Measurements from ENCODE around the gene UVRAG. TPM values are rescaled to one million over a fixed set of nuclear protein-coding genes. Genes with fewer than 3 reads are reported as not detected.

The UVRAG gene
- total and polyA plus RNA-seq, 5 experiments from 2014 or later, result 8.9 to 22.3 (median 12.6) TPM

DNA sequence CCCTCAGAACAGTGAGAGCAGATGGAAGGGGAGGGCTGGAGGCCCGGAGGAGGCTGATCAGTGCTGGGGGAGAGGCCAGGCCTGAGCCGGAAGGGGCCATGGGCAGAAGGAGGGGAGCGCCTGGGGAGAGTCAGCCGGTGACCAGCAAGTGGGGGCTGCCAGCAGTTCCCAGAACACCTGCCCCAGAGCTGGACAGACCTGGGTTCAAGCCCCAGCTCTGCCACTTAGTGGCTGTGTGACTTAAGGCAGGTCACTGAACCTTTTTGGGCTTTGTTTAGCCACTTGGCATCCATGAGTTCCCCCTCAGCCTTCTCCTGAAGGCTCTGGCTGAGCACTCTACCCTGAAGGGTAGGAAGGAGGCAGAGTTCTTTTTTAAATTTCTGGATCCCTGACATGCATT lies 373.9 kb downstream of the UVRAG start:
- no peaks in the 10 kb centered on the region for H3K4me1 Mint-ChIP-seq
- no peaks in the 10 kb centered on the region for H3K27me3 Mint-ChIP-seq
- ATAC-seq, result no peak
- H3K27ac Mint-ChIP-seq, result peak overlapping the region in 1 of 10 donors; percentile 53
- DNase-seq, result no peak
- no peak overlapping the region for H3K4me3 Mint-ChIP-seq
- no peaks in the 10 kb centered on the region for H3K9me3 Mint-ChIP-seq
- POLR2A ChIA-PET, result no interaction called here
- no peaks in the 10 kb centered on the region for H3K36me3 Mint-ChIP-seq

DNA sequence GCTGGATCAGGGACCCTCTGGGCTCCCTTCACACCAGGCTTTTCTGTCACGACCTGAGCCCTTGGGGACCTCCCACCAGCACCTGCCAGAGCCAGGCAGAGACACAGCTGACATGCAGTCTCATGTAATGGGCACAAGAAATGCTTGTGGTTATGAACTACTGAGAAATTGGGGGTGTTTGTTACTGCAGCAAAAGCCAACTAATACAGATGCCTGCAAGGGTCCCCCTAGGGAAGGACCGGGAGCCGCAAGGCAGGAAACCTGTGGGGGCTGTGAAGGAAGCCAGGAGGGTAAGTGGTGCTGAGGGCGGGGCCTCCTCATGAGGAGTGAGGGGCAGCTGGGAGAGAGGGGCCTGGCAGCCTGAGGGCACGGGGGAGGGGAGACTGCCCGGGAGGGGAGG lies 374.7 kb downstream of the UVRAG start:
- no peaks in the 10 kb centered on the region for H3K36me3 Mint-ChIP-seq
- ATAC-seq, result no peak
- peak overlapping the region in 1 of 10 donors; percentile 36 for H3K27ac Mint-ChIP-seq
- no peak overlapping the region for H3K4me3 Mint-ChIP-seq
- DNase-seq, result no peak
- no peaks in the 10 kb centered on the region for H3K27me3 Mint-ChIP-seq
- H3K4me1 Mint-ChIP-seq, result no peaks in the 10 kb centered on the region
- H3K9me3 Mint-ChIP-seq, result no peaks in the 10 kb centered on the region
- POLR2A ChIA-PET, result no interaction called here

DNA sequence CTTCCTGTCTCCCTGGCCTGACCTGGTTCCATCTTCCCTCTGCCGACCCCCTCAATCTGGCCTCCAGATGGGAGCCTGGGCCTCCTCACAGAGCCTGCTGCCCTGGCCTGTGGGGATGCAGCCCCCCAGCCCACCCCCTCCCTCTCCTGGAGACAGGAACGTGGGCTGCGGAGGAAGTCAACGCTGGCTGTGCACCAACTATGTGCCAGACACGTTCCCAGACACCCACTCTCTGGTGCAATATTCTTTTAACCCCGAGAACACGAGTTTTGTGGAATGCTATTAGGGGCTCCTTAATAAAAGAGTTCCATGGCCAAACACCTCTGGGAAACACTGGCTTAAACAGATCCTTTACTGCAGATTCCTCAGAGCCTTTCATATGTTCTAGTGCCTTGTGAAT lies 375.4 kb downstream of the UVRAG start:
- no peaks in the 10 kb centered on the region for H3K4me1 Mint-ChIP-seq
- DNase-seq (no peak), ATAC-seq (no peak)
- H3K4me3 Mint-ChIP-seq, result no peak overlapping the region
- no peaks in the 10 kb centered on the region for H3K36me3 Mint-ChIP-seq
- H3K27ac Mint-ChIP-seq, result no peak overlapping the region
- no peaks in the 10 kb centered on the region for H3K27me3 Mint-ChIP-seq
- POLR2A ChIA-PET, result no interaction called here
- no peaks in the 10 kb centered on the region for H3K9me3 Mint-ChIP-seq

Other genes starting within 250 kb of the UVRAG start
- gene MAP6, start 146.2 kb upstream of the UVRAG start, total RNA-seq, result not detected
- not detected for gene MAP6, start 146.2 kb upstream of the UVRAG start, polyA plus RNA-seq
- gene MOGAT2, start 97.4 kb upstream of the UVRAG start, total RNA-seq, result not detected
- gene MOGAT2, start 97.4 kb upstream of the UVRAG start, polyA plus RNA-seq, result not detected
- gene DGAT2, start 46.4 kb upstream of the UVRAG start, total RNA-seq, result 1 to 10 TPM in 1 of 2 experiments, under 1 TPM in 1; 0.57 to 2.0 TPM
- gene DGAT2, start 46.4 kb upstream of the UVRAG start, polyA plus RNA-seq, result under 1 TPM in 2 of 3 donors, not detected in 1; 0.47 to 0.77 TPM